GM12873 (cell line): Measurements from ENCODE around the gene SINHCAF.

Experiments
- CTCF ChIP-seq: IDR thresholded peaks from 2 replicates; pipeline ENCODE4 v1.5.1; 2012; ENCODE audit warnings: low read depth, mild to moderate bottlenecking, moderate library complexity, low read length, control low read depth; ENCODE audit not compliant: insufficient read depth; ENCODE audit errors: missing control alignments

Gene SINHCAF

GRCh38 chr12:31233061-31233730 lies 92.8 kb downstream of the SINHCAF start:
- TF ChIP-seq CTCF, result no peak

GRCh38 chr12:31232361-31232965 lies 93.5 kb downstream of the SINHCAF start:
- no peak for TF ChIP-seq CTCF

- TF ChIP-seq CTCF, result no peak
Measured at GRCh38 chr12:31231611-31232360, 94.2 kb downstream of the SINHCAF start.
